ENCODE results near the gene PIGS. TPM values are rescaled to one million over a fixed set of nuclear protein-coding genes. Genes with fewer than 3 reads are reported as not detected.

The PIGS gene
- total and polyA plus RNA-seq, 9 of the 15 experiments (the other 6 are each of a cell fraction or from before 2014, with no cell fraction given): 47.5 to 138 (median 57.6) TPM

DNA sequence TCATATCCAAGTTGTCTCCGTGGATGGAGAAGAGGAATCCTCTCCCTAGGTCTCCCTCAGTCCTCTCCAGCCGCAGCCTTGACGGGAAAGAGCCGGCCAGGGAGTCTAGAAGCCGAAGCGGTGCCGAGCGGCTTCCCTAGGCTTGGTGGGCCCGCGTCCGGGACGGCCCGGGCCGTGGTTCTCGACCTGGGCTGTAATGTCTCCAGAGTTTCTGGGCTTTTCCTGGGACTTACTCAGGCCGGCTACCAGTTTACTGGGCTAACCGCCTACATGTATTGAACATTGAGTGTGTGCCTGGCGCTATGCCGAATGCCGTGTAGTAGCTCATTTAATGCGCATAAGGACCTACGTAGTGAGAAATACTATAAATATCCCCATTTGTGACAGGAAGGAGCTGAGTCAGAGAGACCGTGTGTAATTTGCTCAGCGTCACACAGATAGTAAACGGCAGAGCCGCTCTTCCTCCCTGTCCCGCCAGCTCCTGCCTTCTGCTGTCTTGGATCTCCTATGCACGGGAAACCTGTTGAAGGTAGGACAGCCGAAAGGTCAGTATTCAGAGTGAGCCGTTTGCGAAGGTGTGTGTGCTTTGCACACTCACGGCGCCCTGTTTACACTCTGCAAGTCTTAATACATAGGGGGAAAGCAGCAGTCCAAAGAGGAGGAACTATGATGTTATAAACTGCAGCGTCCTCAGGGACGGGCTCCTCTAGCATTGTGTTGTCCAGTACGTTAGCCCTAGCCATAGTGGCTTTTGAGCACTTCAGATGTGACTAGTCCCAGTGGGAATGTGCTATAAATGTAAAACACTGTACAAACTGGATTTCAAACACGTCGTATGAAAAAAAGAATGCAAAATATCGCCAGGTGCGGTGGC, 28.2 kb upstream of the PIGS start (continued):
- no peak for TF ChIP-seq EZH2 (IDR thresholded peaks at IDR 0.05; ENCODE audit: borderline replicate concordance, low read depth, low read length)
- no peak for TF ChIP-seq RBM17 (IDR thresholded peaks at IDR 0.05; ENCODE audit: borderline replicate concordance, low read depth, low read length)
- no peak for TF ChIP-seq PHB (CRISPR knock-in tag; IDR thresholded peaks at IDR 0.05)
- no peak for TF ChIP-seq ELF4 (CRISPR knock-in tag; IDR thresholded peaks at IDR 0.05)
- TF ChIP-seq ERF (CRISPR knock-in tag; IDR thresholded peaks at IDR 0.05): no peak
- TF ChIP-seq FOXP4 (CRISPR knock-in tag; IDR thresholded peaks at IDR 0.05; ENCODE audit: borderline replicate concordance): no peak
- no peak for TF ChIP-seq MAX (CRISPR knock-in tag; IDR thresholded peaks at IDR 0.05)
- TF ChIP-seq YY1 (IDR thresholded peaks at IDR 0.05; ENCODE audit: borderline replicate concordance in 1 of 3, control insufficient read depth in 1 of 3, extremely low read depth in 1 of 3, insufficient read depth in 3 of 3, insufficient read length in 1 of 3, insufficient replicate concordance in 2 of 3, low read depth in 1 of 3, low read length in 2 of 3): peak in 1 of 3 experiments; percentile 31
- TF ChIP-seq HIVEP1 (CRISPR knock-in tag; IDR thresholded peaks at IDR 0.05): no peak
- no peak for TF ChIP-seq ZNF76 (CRISPR knock-in tag; IDR thresholded peaks at IDR 0.05; ENCODE audit: borderline replicate concordance)
- no peak for TF ChIP-seq BMI1 (IDR thresholded peaks at IDR 0.05; ENCODE audit: low read length)
- no peak for TF ChIP-seq ZNF165 (CRISPR knock-in tag; IDR thresholded peaks at IDR 0.05; ENCODE audit: borderline replicate concordance)
- 0 out of 4 replicates have a peak, but pooled peaks have one; percentile 14 to 22 for TF ChIP-seq MAZ (CRISPR knock-in tag; conservative IDR thresholded peaks at IDR 0.05 in 1 of 2, IDR thresholded peaks at IDR 0.05 in 1 of 2)
- TF ChIP-seq DLX4 (CRISPR knock-in tag; IDR thresholded peaks at IDR 0.05): no peak
- TF ChIP-seq BCLAF1 (IDR thresholded peaks at IDR 0.05; ENCODE audit: borderline replicate concordance in 1 of 2, control insufficient read depth in 1 of 2, low read depth in 2 of 2, low read length in 1 of 2): 0 out of 4 replicates have a peak, but pooled peaks of 1 of the 2 experiments have one; percentile 39
- no peak for TF ChIP-seq ZNF79 (CRISPR knock-in tag; IDR thresholded peaks at IDR 0.05; ENCODE audit: low read depth)
- TF ChIP-seq CREB5 (CRISPR knock-in tag; IDR thresholded peaks at IDR 0.05): no peak
- no peak for TF ChIP-seq BRD4 (IDR thresholded peaks at IDR 0.05)
